HCT116 (cell line): ENCODE results near the gene SYNDIG1.

Experiments used
- CEBPB ChIP-seq: IDR thresholded peaks from 2 replicates; pipeline ENCODE4 v1.6.1; 2012; ENCODE audit warnings: low read depth
- CTCF ChIP-seq, 3 experiments: fragments of 200-600 bp in 1 of 3; sonication (generic) in 1 of 3; IDR thresholded peaks in 2 of 3; conservative IDR thresholded peaks in 1 of 3; 2 replicates each; pipeline ENCODE4 v1.5.1; 2012 to 2017; ENCODE audit warnings: low read depth in 2 of 3, low read length in 2 of 3, antibody characterized with exemption in 1 of 3, borderline replicate concordance in 1 of 3, control low read depth in 1 of 3, mild to moderate bottlenecking in 1 of 3, mixed read lengths in 1 of 3, mixed run types in 1 of 3, moderate library complexity in 1 of 3; ENCODE audit not compliant: insufficient read depth in 1 of 3
- POLR2A ChIP-seq: IDR thresholded peaks from 2 replicates; pipeline ENCODE4 v1.7.0; 2011; ENCODE audit warnings: borderline replicate concordance; ENCODE audit not compliant: insufficient read depth, insufficient read length; ENCODE audit errors: extremely low read depth
- POLR2AphosphoS5 ChIP-seq: IDR thresholded peaks from 2 replicates; pipeline ENCODE4 v1.6.1; 2011; ENCODE audit warnings: mild to moderate bottlenecking, low read depth, low read length, moderate library complexity
- RAD21 ChIP-seq: IDR thresholded peaks from 2 replicates; pipeline ENCODE4 v1.6.1; 2012; ENCODE audit warnings: low read depth, mild to moderate bottlenecking
- SP1 ChIP-seq: IDR thresholded peaks from 2 replicates; pipeline ENCODE4 v1.6.1; 2012; ENCODE audit warnings: low read depth

GRCh38 chr20:24530131-24530680, 60.8 kb downstream of the SYNDIG1 start:
- TF ChIP-seq CTCF (IDR thresholded peaks at IDR 0.05 in 2 of 3, conservative IDR thresholded peaks at IDR 0.05 in 1 of 3; ENCODE audit: borderline replicate concordance in 1 of 3, insufficient read depth in 1 of 3, low read depth in 2 of 3, low read length in 2 of 3) (no peak), POLR2AphosphoS5 (no peak), POLR2A (no peak), RAD21 (no peak), SP1 (no peak), CEBPB (no peak)
